Skeletal muscle satellite cell (primary cell): ENCODE results near the gene NEURL1.
"Not testable (repeated sequence)": the region's sequence is repeated elsewhere in the genome, so short reads cannot be mapped to it uniquely, and the experiment has no call there.

Experiments
- H3K27me3 ChIP-seq: 2 replicates; pipeline ENCODE4 v1.7.0; 2013; ENCODE audit warnings: low read length; ENCODE audit not compliant: control insufficient read depth, insufficient read depth
- H3K36me3 ChIP-seq: 2 replicates; pipeline ENCODE4 v1.7.0; 2013; ENCODE audit warnings: mild to moderate bottlenecking, control low read depth, low read length; ENCODE audit not compliant: insufficient read depth
- H3K4me1 ChIP-seq: 2 replicates; pipeline ENCODE4 v1.7.0; 2013; ENCODE audit warnings: low read length; ENCODE audit not compliant: control insufficient read depth, insufficient read depth
- H3K4me2 ChIP-seq: 2 replicates; pipeline ENCODE4 v1.7.0; 2013; ENCODE audit warnings: mild to moderate bottlenecking, low read length
- H3K4me3 ChIP-seq: 2 replicates; pipeline ENCODE4 v1.7.0; 2013; ENCODE audit warnings: low read length
- H3K9ac ChIP-seq: 2 replicates; pipeline ENCODE4 v1.7.0; 2013; ENCODE audit warnings: mild to moderate bottlenecking, low read depth, low read length, moderate library complexity
- H3K9me3 ChIP-seq: replicated peaks from 2 replicates; pipeline ENCODE4 v1.7.0; 2013; ENCODE audit warnings: mild to moderate bottlenecking, control low read depth, low read length

NEURL1 gene

GRCh38 chr10:103525901-103526300 is 32.4 kb downstream of the NEURL1 start:
- Histone ChIP-seq H3K4me3 (no peak overlapping the region), H3K27me3 (peaks cover 47% of the 10 kb centered on the region), H3K9me3 (peaks cover 2% of the 10 kb centered on the region), H3K36me3 (no peaks in the 10 kb centered on the region), H3K4me1 (no peaks in the 10 kb centered on the region), H3K9ac (no peak overlapping the region), H3K4me2 (no peak overlapping the region)

- not testable (repeated sequence) for H3K4me3 ChIP-seq, H3K36me3 ChIP-seq, H3K9ac ChIP-seq, H3K4me2 ChIP-seq, H3K4me1 ChIP-seq, H3K9me3 ChIP-seq
- H3K27me3 ChIP-seq = peaks cover 53% of the 10 kb centered on the region
Observed at GRCh38 chr10:103527476-103527875, 34.0 kb downstream of the NEURL1 start.

- no peak overlapping the region for H3K9ac ChIP-seq
- H3K4me3 ChIP-seq = no peak overlapping the region
- no peaks in the 10 kb centered on the region for H3K36me3 ChIP-seq
- peaks cover 43% of the 10 kb centered on the region for H3K27me3 ChIP-seq
- no peak overlapping the region for H3K4me2 ChIP-seq
- H3K4me1 ChIP-seq = no peaks in the 10 kb centered on the region
- peaks cover 2% of the 10 kb centered on the region for H3K9me3 ChIP-seq
Observed at GRCh38 chr10:103528549-103528948, 35.0 kb downstream of the NEURL1 start.

GRCh38 chr10:103529539-103529938 is 36.0 kb downstream of the NEURL1 start:
- Histone ChIP-seq H3K27me3 (peaks cover 40% of the 10 kb centered on the region), H3K4me2 (no peak overlapping the region), H3K36me3 (no peaks in the 10 kb centered on the region), H3K9me3 (peaks cover 2% of the 10 kb centered on the region), H3K4me1 (no peaks in the 10 kb centered on the region), H3K4me3 (no peak overlapping the region), H3K9ac (no peak overlapping the region)

GRCh38 chr10:103533827-103534226 is 40.3 kb downstream of the NEURL1 start:
- H3K36me3 ChIP-seq = no peaks in the 10 kb centered on the region
- H3K4me1 ChIP-seq = no peaks in the 10 kb centered on the region
- H3K27me3 ChIP-seq = peaks cover 56% of the 10 kb centered on the region
- H3K9me3 ChIP-seq = peaks cover 2% of the 10 kb centered on the region
- H3K4me3 ChIP-seq = no peak overlapping the region
- H3K4me2 ChIP-seq = no peak overlapping the region
- H3K9ac ChIP-seq = no peak overlapping the region

- Histone ChIP-seq H3K9me3 (no peaks in the 10 kb centered on the region), H3K4me1 (no peaks in the 10 kb centered on the region), H3K36me3 (no peaks in the 10 kb centered on the region), H3K9ac (no peak overlapping the region), H3K4me2 (no peak overlapping the region), H3K4me3 (no peak overlapping the region), H3K27me3 (peaks cover 58% of the 10 kb centered on the region)
Observed at GRCh38 chr10:103534621-103535498, 41.4 kb downstream of the NEURL1 start.

- Histone ChIP-seq H3K9me3 (no peaks in the 10 kb centered on the region), H3K27me3 (peaks cover 61% of the 10 kb centered on the region), H3K36me3 (no peaks in the 10 kb centered on the region)
Observed at GRCh38 chr10:103535595-103535994, 42.1 kb downstream of the NEURL1 start.

GRCh38 chr10:103539751-103540150 is 46.2 kb downstream of the NEURL1 start:
- H3K4me2 ChIP-seq = no peak overlapping the region
- H3K9me3 ChIP-seq = no peaks in the 10 kb centered on the region
- H3K4me3 ChIP-seq = no peak overlapping the region
- no peaks in the 10 kb centered on the region for H3K36me3 ChIP-seq
- H3K4me1 ChIP-seq = no peaks in the 10 kb centered on the region
- no peak overlapping the region for H3K9ac ChIP-seq
- peaks cover 80% of the 10 kb centered on the region for H3K27me3 ChIP-seq

More at GRCh38 chr10:103535595-103535994, 42.1 kb downstream of the NEURL1 start:
- H3K4me3 ChIP-seq = no peak overlapping the region
- no peak overlapping the region for H3K9ac ChIP-seq
- H3K4me1 ChIP-seq = no peaks in the 10 kb centered on the region
- no peak overlapping the region for H3K4me2 ChIP-seq

- Histone ChIP-seq H3K36me3 (no peaks in the 10 kb centered on the region), H3K4me2 (no peak overlapping the region), H3K9ac (no peak overlapping the region), H3K4me3 (no peak overlapping the region), H3K9me3 (no peaks in the 10 kb centered on the region), H3K4me1 (no peaks in the 10 kb centered on the region), H3K27me3 (peaks cover 79% of the 10 kb centered on the region)
Observed at GRCh38 chr10:103540722-103541121, 47.2 kb downstream of the NEURL1 start.

- H3K4me1 ChIP-seq = no peaks in the 10 kb centered on the region
- H3K4me2 ChIP-seq = no peak overlapping the region
- H3K9ac ChIP-seq = no peak overlapping the region
- H3K9me3 ChIP-seq = no peaks in the 10 kb centered on the region
- no peak overlapping the region for H3K4me3 ChIP-seq
- no peaks in the 10 kb centered on the region for H3K36me3 ChIP-seq
- peaks cover 82% of the 10 kb centered on the region for H3K27me3 ChIP-seq
Observed at GRCh38 chr10:103541616-103542015, 48.1 kb downstream of the NEURL1 start.

- Histone ChIP-seq H3K9me3 (no peaks in the 10 kb centered on the region), H3K4me1 (no peaks in the 10 kb centered on the region), H3K4me2 (peak overlapping the region; percentile 83), H3K4me3 (peak overlapping the region; percentile 62), H3K36me3 (no peaks in the 10 kb centered on the region), H3K9ac (no peak overlapping the region), H3K27me3 (peaks cover 83% of the 10 kb centered on the region)
Observed at GRCh38 chr10:103542764-103543616, 49.5 kb downstream of the NEURL1 start.
